AG10803 (cell line): Measurements from ENCODE around the gene TJP1.

Experiments
- DNase-seq: peaks from one replicate; pipeline ENCODE4 v3.0.0; 2010; ENCODE audit warnings: low read depth
- H3K4me3 ChIP-seq: 2 replicates; pipeline ENCODE4 v1.5.1; 2011; ENCODE audit warnings: mild to moderate bottlenecking, low read length, control low read depth
- CTCF ChIP-seq: conservative IDR thresholded peaks from 2 replicates; pipeline ENCODE4 v1.5.1; 2011; ENCODE audit warnings: mild to moderate bottlenecking, low read length, control low read depth, inconsistent platforms

TJP1 gene

GRCh38 chr15:29853211-29853987 lies 31.1 kb upstream of the TJP1 start:
- DNase-seq, result no peak
- H3K4me3 ChIP-seq, result no peak overlapping the region
- no peak for TF ChIP-seq CTCF

DNA sequence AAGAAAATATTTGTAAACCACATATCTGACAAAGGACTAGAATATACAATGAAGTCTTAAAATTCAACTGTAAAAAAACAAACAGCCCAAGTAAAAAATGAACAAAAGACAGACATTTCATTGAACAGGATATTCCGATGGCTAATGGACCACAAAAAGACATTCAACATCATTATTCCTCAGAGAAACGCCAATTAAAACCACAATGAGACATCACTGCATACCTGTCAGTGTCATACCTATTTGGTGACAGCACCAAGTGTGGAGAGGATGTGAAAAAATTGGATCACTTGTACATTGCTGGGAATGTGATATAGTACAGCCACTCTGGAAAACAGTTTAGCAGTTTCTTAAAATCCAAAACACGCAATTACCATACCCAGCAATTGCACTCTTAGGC lies 29.9 kb upstream of the TJP1 start:
- no peak for DNase-seq
- TF ChIP-seq CTCF, result no peak
- H3K4me3 ChIP-seq, result no peak overlapping the region

DNA sequence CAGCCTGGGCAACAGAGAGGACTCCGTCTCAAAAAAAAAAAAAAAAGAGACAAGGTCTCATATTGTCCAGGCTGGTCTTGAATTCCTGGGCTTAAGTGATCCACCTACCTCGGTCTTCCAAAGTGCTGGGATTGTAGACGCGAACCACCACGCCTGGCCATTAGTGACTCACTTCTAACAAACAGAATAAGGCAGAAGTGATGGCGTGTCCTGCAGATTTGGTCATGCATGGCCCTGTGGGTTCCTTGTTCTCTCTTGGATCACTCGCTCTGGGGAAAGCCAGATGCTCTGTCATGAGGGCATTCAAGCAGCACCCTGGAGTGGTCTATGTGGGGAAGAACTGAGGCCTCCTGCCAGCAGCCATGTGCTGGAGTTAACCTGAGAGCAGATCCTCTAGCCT lies 27.4 kb upstream of the TJP1 start:
- no peak for TF ChIP-seq CTCF
- DNase-seq, result no peak
- H3K4me3 ChIP-seq, result no peak overlapping the region

DNA sequence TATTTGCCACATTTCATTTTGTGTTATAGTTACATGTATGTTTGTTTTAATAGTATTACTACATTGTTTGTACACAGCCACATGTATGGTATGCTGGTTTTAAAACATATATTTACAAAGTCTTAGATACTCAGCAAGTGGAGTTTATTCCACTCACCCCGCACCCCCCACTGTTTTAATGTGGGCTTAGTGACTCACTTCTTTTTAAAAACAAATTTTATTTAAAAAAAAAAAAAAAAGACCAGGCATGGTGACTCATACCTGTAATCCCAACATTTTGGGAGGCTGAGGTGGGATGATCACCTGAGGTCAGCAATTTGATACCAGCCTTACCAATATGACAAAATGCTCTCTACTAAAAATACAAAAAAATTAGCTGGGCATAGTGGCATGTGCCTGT lies 26.9 kb upstream of the TJP1 start:
- no peak for DNase-seq
- no peak for TF ChIP-seq CTCF
- no peak overlapping the region for H3K4me3 ChIP-seq

DNA sequence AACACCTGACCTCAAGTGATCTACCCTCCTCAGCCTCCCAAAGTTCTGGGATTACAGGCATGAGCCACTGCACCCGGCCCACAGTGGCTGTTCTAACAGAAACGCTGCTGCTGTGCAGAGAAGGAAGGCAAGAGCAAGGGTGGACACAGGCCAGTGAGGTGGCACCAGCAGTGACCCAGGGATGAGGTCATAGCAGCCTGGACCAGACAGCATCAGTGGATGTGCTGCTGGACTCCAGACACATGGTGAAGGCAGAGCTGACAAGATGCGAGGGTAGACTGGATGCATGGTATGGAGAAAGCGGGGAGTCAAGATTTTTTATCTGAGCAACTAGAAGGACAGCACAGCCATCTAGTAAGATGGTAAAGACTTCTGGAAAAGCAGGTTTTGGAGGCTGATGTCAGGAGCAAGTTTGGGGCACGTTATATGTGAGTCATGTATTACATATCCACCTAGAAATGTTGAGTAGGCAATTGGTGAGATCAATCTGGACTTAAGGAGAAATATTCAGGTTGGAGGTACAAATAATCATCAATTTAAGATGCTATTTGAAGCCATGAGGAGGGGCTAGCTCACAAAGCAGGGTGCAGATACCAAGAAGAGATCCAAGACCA lies 22.1 kb upstream of the TJP1 start:
- no peak for DNase-seq
- H3K4me3 ChIP-seq, result no peak overlapping the region
- no peak for TF ChIP-seq CTCF

GRCh38 chr15:29842290-29842689 lies 20.0 kb upstream of the TJP1 start:
- no peak overlapping the region for H3K4me3 ChIP-seq
- no peak for DNase-seq
- TF ChIP-seq CTCF, result no peak

DNA sequence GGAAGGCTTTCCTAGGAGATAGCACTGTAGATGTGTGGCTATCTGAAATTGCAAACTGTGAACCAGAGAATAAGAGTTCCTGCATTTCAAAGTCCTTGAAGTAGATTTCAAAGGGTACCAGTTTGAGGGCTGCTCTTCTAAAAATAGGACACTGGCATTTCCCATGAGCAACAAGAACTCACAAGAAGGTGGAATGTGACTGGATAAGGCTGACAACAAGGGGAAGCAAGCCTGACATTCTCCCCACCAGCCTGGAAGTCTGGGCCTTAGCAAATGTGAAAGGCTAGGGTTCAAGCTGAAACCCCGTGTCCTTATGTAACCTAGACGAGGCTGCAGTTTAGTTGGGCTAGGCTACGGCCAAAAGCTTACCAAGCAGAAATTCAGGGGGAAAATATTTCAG lies 18.7 kb upstream of the TJP1 start:
- H3K4me3 ChIP-seq, result no peak overlapping the region
- no peak for DNase-seq
- TF ChIP-seq CTCF, result no peak
